OCI-LY7 (cell line): Measurements from ENCODE around the gene HOXA3. TPM values are rescaled to one million over a fixed set of nuclear protein-coding genes. Genes with fewer than 3 reads are reported as not detected.

Source experiments
- BruUV-seq: library from RNA; stranded (reverse); fragments of 400-500 nt; replicated peaks from 2 replicates; lab custom pipeline; 2021; lab: Mats Ljungman, UMichigan
- CTCF ChIA-PET: fragments of 300-600 bp; sonication (Branson Sonifier 250); formaldehyde crosslinking; loops from one replicate; lab custom pipeline; 2022; ENCODE audit warnings: antibody characterized with exemption; ENCODE audit not compliant: unreplicated experiment; lab: Charles Lee
- POLR2A ChIA-PET: fragments of 300-600 bp; sonication (Branson Sonifier 250); formaldehyde crosslinking; loops from one replicate; lab custom pipeline; 2022; ENCODE audit warnings: antibody characterized with exemption; lab: Charles Lee
- DNase-seq: peaks from one replicate; pipeline ENCODE4 v3.0.0-alpha.2; 2015; ENCODE audit warnings: low spot score
- H2AFZ ChIP-seq: fragments of 200-600 bp; sonication (generic), shearing (Covaris generic); 2 replicates; pipeline ENCODE4 v1.6.1; 2014; ENCODE audit warnings: mild to moderate bottlenecking, antibody characterized with exemption, low read length, moderate library complexity
- H3K27ac ChIP-seq: fragments of 200-600 bp; sonication (generic); 2 replicates; pipeline ENCODE4 v1.5.1; 2014; ENCODE audit warnings: mixed run types, low read depth, mild to moderate bottlenecking, moderate library complexity, low read length, inconsistent platforms; ENCODE audit not compliant: poor library complexity, severe bottlenecking
- H3K36me3 ChIP-seq: fragments of 200-600 bp; sonication (generic); 2 replicates; pipeline ENCODE4 v1.6.1; 2014; ENCODE audit warnings: mild to moderate bottlenecking, antibody characterized with exemption, low read length, moderate library complexity, mixed read lengths; ENCODE audit not compliant: insufficient read depth
- H3K4me1 ChIP-seq: fragments of 200-600 bp; sonication (generic); 2 replicates; pipeline ENCODE4 v1.5.1; 2014; ENCODE audit warnings: mild to moderate bottlenecking, low read length; ENCODE audit not compliant: insufficient read depth, poor library complexity, severe bottlenecking
- H3K4me2 ChIP-seq: fragments of 200-600 bp; sonication (generic); 2 replicates; pipeline ENCODE4 v1.6.1; 2014; ENCODE audit warnings: mild to moderate bottlenecking, low read length
- H3K4me3 ChIP-seq: fragments of 200-600 bp; sonication (generic); 2 replicates; pipeline ENCODE4 v1.5.1; 2014; ENCODE audit warnings: mild to moderate bottlenecking, low read depth, low read length; ENCODE audit not compliant: poor library complexity, severe bottlenecking
- H3K79me2 ChIP-seq: fragments of 200-600 bp; sonication (generic); 2 replicates; pipeline ENCODE4 v1.6.1; 2016; ENCODE audit warnings: low read depth, mild to moderate bottlenecking, low read length, moderate library complexity, mixed read lengths; ENCODE audit not compliant: insufficient read depth
- H3K9me2 ChIP-seq: fragments of 200-600 bp; sonication (generic); 2 replicates; pipeline ENCODE4 v1.6.1; 2016; ENCODE audit warnings: mild to moderate bottlenecking, low read length, mixed read lengths; ENCODE audit not compliant: insufficient read depth
- H3K9me3 ChIP-seq: fragments of 200-600 bp; sonication (generic); 2 replicates; pipeline ENCODE4 v1.6.1; 2014; ENCODE audit warnings: mild to moderate bottlenecking, mixed run types, low read length, mixed read lengths
- H4K20me1 ChIP-seq: fragments of 200-600 bp; sonication (generic); 2 replicates; pipeline ENCODE4 v1.6.1; 2014; ENCODE audit warnings: mild to moderate bottlenecking, antibody characterized with exemption, low read length, moderate library complexity, mixed read lengths; ENCODE audit not compliant: insufficient read depth
- CTCF ChIP-seq: fragments of 200-600 bp; sonication (generic); conservative IDR thresholded peaks from 2 replicates; pipeline ENCODE4 v1.5.1; 2014; ENCODE audit warnings: mild to moderate bottlenecking, antibody characterized with exemption, low read length, moderate library complexity, mixed read lengths
- EZH2phosphoT487 ChIP-seq: fragments of 200-600 bp; sonication (generic); IDR thresholded peaks from 2 replicates; pipeline ENCODE4 v1.6.1; 2018; ENCODE audit warnings: low read depth, borderline replicate concordance, mild to moderate bottlenecking, mixed run types, antibody characterized with exemption, low read length, moderate library complexity, mixed read lengths
- intact Hi-C: fragments of 100-400 bp; cut with micrococcal nuclease; formaldehyde crosslinking; loops from one replicate; pipeline ENCODE4 v1.10.0; 2022; ENCODE audit not compliant: unreplicated experiment
- total RNA-seq, 2 experiments: library from RNA; depleted of rRNA in 1 of 2; stranded (reverse); fragments of >200 nt in 1 of 2; shearing (Covaris generic) in 1 of 2; gene quantifications; 2 replicates each; pipeline ENCODE4 v1.2.3, GENCODE V29; 2014 to 2022

The HOXA3 gene
- total RNA-seq, 2 experiments from 2014 or later, result 0.41 to 2.7 TPM

DNA sequence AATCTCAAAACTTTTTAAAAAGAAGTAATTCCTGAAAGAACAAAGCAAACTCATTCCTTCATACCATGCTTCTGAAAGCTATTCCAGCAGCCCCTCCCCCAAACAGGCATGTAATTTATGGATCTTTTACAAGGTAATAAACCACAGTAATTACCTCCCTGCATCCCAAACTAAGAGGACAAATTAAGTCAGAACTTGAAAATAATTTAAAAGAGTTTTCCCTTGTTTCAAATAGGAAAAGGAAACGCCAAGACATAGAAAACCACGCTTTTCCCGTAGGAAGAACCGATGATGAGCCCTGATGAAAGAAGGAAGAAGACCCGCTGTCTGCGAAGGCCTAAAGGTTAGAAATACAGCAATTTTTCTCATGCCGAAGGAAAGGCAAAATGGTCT, 30.7 kb downstream of the HOXA3 start:
- POLR2A ChIA-PET, result no interaction called here
- H2AFZ ChIP-seq, result no peak overlapping the region
- BruUV-seq, result no TSS peak
- H3K36me3 ChIP-seq, result no peaks in the 10 kb centered on the region
- CTCF ChIA-PET, result no interaction called here
- no peaks in the 10 kb centered on the region for H3K9me3 ChIP-seq
- no peaks in the 10 kb centered on the region for H3K9me2 ChIP-seq
- no peak overlapping the region for H3K27ac ChIP-seq
- H3K79me2 ChIP-seq, result no peaks in the 10 kb centered on the region
- no peak overlapping the region for H3K4me3 ChIP-seq
- no peaks in the 10 kb centered on the region for H3K4me1 ChIP-seq
- intact Hi-C loops, result no loop called here
- DNase-seq, result no peak
- no peak overlapping the region for H3K4me2 ChIP-seq
- no peak for TF ChIP-seq EZH2phosphoT487
- TF ChIP-seq CTCF, result no peak
- no peaks in the 10 kb centered on the region for H4K20me1 ChIP-seq

- no peaks in the 10 kb centered on the region for H3K9me3 ChIP-seq
- TF ChIP-seq CTCF (no peak), EZH2phosphoT487 (no peak)
- H3K4me3 ChIP-seq, result no peak overlapping the region
- intact Hi-C loops, result no loop called here
- POLR2A ChIA-PET, result interaction anchor here (0.6 to 1.0 kb wide), 2 partner anchors 11 to 29 kb away, joined by 3 to 4 read pairs; partner anchors contain the start of gene HOXA4
- H3K9me2 ChIP-seq, result no peaks in the 10 kb centered on the region
- H4K20me1 ChIP-seq, result no peaks in the 10 kb centered on the region
- BruUV-seq, result no TSS peak
- H2AFZ ChIP-seq, result no peak overlapping the region
- H3K4me2 ChIP-seq, result no peak overlapping the region
- CTCF ChIA-PET, result no interaction called here
- H3K4me1 ChIP-seq, result no peaks in the 10 kb centered on the region
- DNase-seq, result no peak
- H3K27ac ChIP-seq, result no peak overlapping the region
- no peaks in the 10 kb centered on the region for H3K36me3 ChIP-seq
- H3K79me2 ChIP-seq, result no peaks in the 10 kb centered on the region
These were observed 32.9 kb downstream of the HOXA3 start for GRCh38 chr7:27119412-27119911.

DNA sequence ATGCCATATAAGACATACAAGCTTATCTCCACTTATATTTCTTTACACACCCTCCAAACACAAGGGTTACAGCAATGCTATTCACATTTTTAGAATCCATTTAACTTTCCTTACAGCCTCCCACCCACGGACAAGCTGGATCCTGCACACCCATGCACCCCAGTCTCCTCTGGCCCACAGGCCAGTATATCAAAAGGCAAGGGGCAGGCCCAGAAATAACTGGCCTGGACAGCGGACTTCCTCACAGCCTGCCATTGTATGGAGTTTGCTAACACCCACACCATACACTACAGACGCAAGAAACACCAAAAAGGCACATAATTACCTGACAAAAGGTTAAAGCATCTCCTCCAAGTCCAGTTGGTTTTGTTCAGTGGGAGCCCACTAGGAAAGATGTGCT, 33.8 kb downstream of the HOXA3 start:
- H3K4me2 ChIP-seq, result no peak overlapping the region
- DNase-seq, result no peak

More for the DNA sequence above, 33.8 kb downstream of the HOXA3 start:
- Histone ChIP-seq H3K9me2 (no peaks in the 10 kb centered on the region), H2AFZ (no peak overlapping the region), H3K79me2 (no peaks in the 10 kb centered on the region), H3K4me3 (no peak overlapping the region), H4K20me1 (no peaks in the 10 kb centered on the region), H3K9me3 (no peaks in the 10 kb centered on the region), H3K27ac (no peak overlapping the region), H3K4me1 (no peaks in the 10 kb centered on the region), H3K36me3 (no peaks in the 10 kb centered on the region)
- BruUV-seq, result no TSS peak
- ChIA-PET POLR2A (no interaction called here), CTCF (no interaction called here)
- no peak for TF ChIP-seq CTCF
- intact Hi-C loops, result no loop called here
